Subcutaneous abdominal adipose tissue (tissue), 5 donors: Measurements from ENCODE around the gene CHST11.

Experiments
- H3K27ac ChIP-seq: one replicate; pipeline ENCODE4 v1.7.0; 2013; ENCODE audit warnings: low read depth, mild to moderate bottlenecking, inconsistent platforms, low read length, moderate library complexity
- H3K27me3 ChIP-seq, 5 donors: one replicate each; pipeline ENCODE4 v1.7.0; 2013; ENCODE audit warnings: low read length in 5 of 5, inconsistent platforms in 1 of 5; ENCODE audit not compliant: control insufficient read depth in 5 of 5, insufficient read depth in 4 of 5
- H3K36me3 ChIP-seq, 5 donors: one replicate each; pipeline ENCODE4 v1.7.0; 2013; ENCODE audit warnings: low read length in 5 of 5; ENCODE audit not compliant: control insufficient read depth in 5 of 5, insufficient read depth in 5 of 5
- H3K4me1 ChIP-seq, 5 donors: one replicate each; pipeline ENCODE4 v1.7.0; 2013; ENCODE audit warnings: low read length in 5 of 5, mild to moderate bottlenecking in 3 of 5, moderate library complexity in 1 of 5; ENCODE audit not compliant: control insufficient read depth in 5 of 5, insufficient read depth in 5 of 5
- H3K4me3 ChIP-seq, 5 donors: one replicate each; pipeline ENCODE4 v1.7.0; 2013; ENCODE audit warnings: low read length in 5 of 5, low read depth in 1 of 5
- H3K9ac ChIP-seq, 5 donors: one replicate each; pipeline ENCODE4 v1.7.0; 2013; ENCODE audit warnings: low read length in 5 of 5, mild to moderate bottlenecking in 4 of 5, moderate library complexity in 3 of 5
- H3K9me3 ChIP-seq, 5 donors: one replicate each; pipeline ENCODE4 v1.7.0; 2013; ENCODE audit warnings: low read length in 5 of 5; ENCODE audit not compliant: control insufficient read depth in 5 of 5
- donor health status: healthy.
- donor health status: healthy.
- donor health status: healthy.
- donor health status: healthy.
- donor health status: healthy.

Gene CHST11

DNA sequence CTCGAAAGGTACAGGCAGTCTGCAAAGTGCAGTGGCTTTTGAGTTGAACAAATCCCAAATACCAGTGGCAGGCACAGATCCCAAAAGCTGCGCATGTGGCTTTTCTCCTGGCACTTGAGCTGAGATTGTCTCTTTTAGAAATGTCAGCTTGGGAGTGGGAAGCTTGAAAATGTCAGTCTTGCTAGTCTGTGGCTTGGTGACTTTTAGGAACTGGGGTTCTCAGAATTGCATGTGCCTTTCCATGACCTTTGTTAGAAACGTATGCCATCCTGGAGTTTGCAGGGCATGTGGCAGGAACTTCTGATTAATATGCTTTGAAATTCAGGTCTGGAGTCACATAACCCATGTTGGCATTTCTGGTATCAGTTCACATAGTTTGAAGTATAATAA, 182.1 kb downstream of the CHST11 start:
- Histone ChIP-seq H3K9me3 (no peaks in the 10 kb centered on the region), H3K4me3 (no peak overlapping the region), H3K4me1 (peaks cover 0 to 16% (median 0%) of the 10 kb centered on the region in 5 donors), H3K9ac (no peak overlapping the region), H3K36me3 (no peaks in the 10 kb centered on the region), H3K27me3 (peaks cover 0 to under 1% (median 0%) of the 10 kb centered on the region in 5 donors), H3K27ac (no peak overlapping the region)

DNA sequence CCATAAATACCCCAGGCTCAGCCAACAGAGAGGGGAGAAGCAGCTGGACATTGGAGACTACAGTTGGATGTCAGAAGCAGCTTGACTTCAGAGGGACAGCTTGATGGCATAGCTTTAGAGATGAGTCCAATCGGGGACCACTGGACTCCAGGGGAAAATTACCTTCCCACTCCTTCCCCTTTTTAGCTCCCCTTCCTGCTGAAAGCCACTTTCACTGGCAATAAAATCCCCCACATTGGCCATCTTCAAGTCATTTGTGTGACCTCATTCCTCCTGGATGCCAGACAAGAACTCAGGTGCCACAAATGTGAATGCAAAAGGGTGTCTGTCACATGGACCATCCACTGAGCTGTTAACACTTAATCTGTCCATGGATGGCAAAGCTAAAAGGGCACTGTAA, 184.2 kb downstream of the CHST11 start:
- Histone ChIP-seq H3K4me1 (peaks cover 0 to 26% (median 6%) of the 10 kb centered on the region in 5 donors), H3K9ac (no peak overlapping the region), H3K27me3 (peaks cover 0 to 4% (median 0%) of the 10 kb centered on the region in 5 donors), H3K36me3 (no peaks in the 10 kb centered on the region), H3K27ac (no peak overlapping the region), H3K4me3 (no peak overlapping the region), H3K9me3 (no peaks in the 10 kb centered on the region)

DNA sequence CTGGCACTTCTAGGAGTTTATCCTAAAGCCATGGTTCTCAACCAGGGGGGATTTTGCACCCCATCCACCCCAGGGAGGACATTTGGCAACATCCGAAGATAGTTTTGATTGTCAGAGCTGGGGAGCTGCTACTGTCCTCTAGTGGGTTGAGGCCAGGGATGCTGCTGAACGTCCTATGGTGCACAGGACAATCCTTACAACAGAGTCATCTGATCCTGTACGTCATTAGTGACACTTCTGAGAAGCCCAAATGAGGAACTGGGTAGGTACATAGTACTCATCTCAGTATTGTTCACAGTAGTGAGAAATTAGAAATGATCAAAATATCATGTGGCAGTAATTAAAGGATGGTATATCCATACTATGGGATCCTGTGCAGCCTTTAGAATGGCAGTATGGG, 185.1 kb downstream of the CHST11 start:
- Histone ChIP-seq H3K4me1 (peaks cover 0 to 26% (median 6%) of the 10 kb centered on the region in 5 donors), H3K9me3 (no peaks in the 10 kb centered on the region), H3K27me3 (peaks cover 0 to 4% (median 0%) of the 10 kb centered on the region in 5 donors), H3K36me3 (no peaks in the 10 kb centered on the region), H3K27ac (no peak overlapping the region), H3K4me3 (no peak overlapping the region), H3K9ac (no peak overlapping the region)

- Histone ChIP-seq H3K9me3 (no peaks in the 10 kb centered on the region), H3K4me3 (no peak overlapping the region), H3K27ac (no peak overlapping the region), H3K4me1 (peaks cover 0 to 20% (median 0%) of the 10 kb centered on the region in 5 donors), H3K9ac (no peak overlapping the region), H3K36me3 (no peaks in the 10 kb centered on the region), H3K27me3 (peaks cover 0 to 4% (median 0%) of the 10 kb centered on the region in 5 donors)
Measured at GRCh38 chr12:104643093-104643818, 186.5 kb downstream of the CHST11 start.

DNA sequence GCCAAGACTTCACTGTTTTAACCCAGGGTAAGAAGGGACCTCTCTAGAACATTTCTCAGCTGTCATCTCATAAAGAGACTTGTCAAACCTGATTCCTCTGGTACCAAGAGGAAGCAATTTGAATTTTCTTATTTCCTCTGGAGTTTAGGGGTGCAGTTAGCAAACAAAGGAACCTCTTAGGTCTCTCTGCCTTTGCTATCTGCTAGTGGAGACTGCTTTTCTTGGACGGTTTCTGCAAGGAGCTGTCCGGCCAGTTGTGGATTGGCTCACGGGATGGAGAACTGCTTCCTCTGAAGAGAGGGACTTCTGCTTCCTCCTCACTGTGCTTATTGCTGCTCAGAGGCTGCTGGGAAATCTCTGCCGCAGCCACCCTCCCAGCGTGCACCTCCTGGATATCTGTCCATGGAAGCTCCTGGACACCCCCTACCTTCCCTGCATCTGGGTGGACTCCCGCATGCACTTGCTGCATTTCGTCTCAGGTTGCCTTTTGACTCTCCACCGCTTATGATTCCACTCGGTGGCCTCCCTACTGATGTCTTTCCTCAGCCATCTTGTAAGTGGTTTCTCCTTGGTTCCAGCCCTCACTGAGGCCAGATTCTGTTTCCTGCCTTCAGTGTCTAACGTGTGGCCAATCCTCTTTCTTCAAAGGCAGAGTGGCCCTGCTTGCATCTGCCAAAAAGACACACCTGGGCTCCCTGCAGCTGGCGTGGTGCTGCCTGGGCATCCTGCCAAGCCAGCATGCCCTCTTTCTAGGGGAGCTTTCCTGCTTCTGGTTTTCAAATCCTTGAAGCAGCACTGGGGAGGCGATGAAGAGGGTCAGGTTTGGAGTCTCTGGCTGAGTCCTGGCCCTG, 187.3 kb downstream of the CHST11 start:
- Histone ChIP-seq H3K27ac (no peak overlapping the region), H3K4me3 (peak overlapping the region in 1 of 5 donors; percentile 43)

GRCh38 chr12:104648756-104649155, 192.0 kb downstream of the CHST11 start:
- H3K36me3 ChIP-seq: no peaks in the 10 kb centered on the region
- peaks cover 0 to 4% (median 0%) of the 10 kb centered on the region in 5 donors for H3K27me3 ChIP-seq
- peaks cover 0 to 47% (median 0%) of the 10 kb centered on the region in 5 donors for H3K4me1 ChIP-seq
- H3K9me3 ChIP-seq: no peaks in the 10 kb centered on the region
- no peak overlapping the region for H3K9ac ChIP-seq
- H3K4me3 ChIP-seq: no peak overlapping the region
- no peak overlapping the region for H3K27ac ChIP-seq

More for the DNA sequence above, 187.3 kb downstream of the CHST11 start:
- Histone ChIP-seq H3K9me3 (no peaks in the 10 kb centered on the region), H3K4me1 (peaks cover 0 to 25% (median 0%) of the 10 kb centered on the region in 5 donors), H3K36me3 (no peaks in the 10 kb centered on the region), H3K9ac (no peak overlapping the region), H3K27me3 (peaks cover 0 to 4% (median 0%) of the 10 kb centered on the region in 5 donors)

- Histone ChIP-seq H3K4me3 (no peak overlapping the region), H3K9ac (no peak overlapping the region), H3K36me3 (no peaks in the 10 kb centered on the region), H3K4me1 (peaks cover 0 to 42% (median 0%) of the 10 kb centered on the region in 5 donors), H3K27ac (no peak overlapping the region), H3K9me3 (no peaks in the 10 kb centered on the region), H3K27me3 (no peaks in the 10 kb centered on the region)
Measured at GRCh38 chr12:104649217-104649824, 192.6 kb downstream of the CHST11 start.

- Histone ChIP-seq H3K9me3 (no peaks in the 10 kb centered on the region), H3K27ac (no peak overlapping the region), H3K27me3 (no peaks in the 10 kb centered on the region), H3K9ac (no peak overlapping the region), H3K36me3 (no peaks in the 10 kb centered on the region), H3K4me3 (no peak overlapping the region), H3K4me1 (peaks cover 0 to 38% (median 0%) of the 10 kb centered on the region in 5 donors)
Measured at GRCh38 chr12:104649921-104650320, 193.2 kb downstream of the CHST11 start.

DNA sequence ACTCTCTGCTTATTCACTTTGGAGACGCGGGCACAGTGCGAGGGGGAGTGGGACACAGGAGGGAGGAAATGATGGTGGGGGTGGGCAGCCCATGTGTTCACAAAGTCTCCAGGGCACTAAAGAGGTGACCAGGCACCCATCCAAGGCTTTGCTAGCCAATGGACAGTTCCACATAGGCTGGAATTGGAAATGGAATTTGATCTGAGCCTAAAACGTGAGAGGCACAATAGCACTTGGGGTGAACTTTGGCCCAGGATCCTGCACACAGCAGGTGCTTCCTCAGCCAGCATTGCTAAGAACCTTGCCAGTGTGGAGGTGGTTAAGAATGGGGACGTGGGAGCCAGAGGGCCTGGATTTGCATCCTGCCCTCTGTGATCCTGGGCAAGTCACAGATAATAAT, 193.8 kb downstream of the CHST11 start:
- Histone ChIP-seq H3K27me3 (no peaks in the 10 kb centered on the region), H3K9me3 (no peaks in the 10 kb centered on the region), H3K4me3 (no peak overlapping the region), H3K4me1 (peaks cover 0 to 38% (median 0%) of the 10 kb centered on the region in 5 donors), H3K9ac (no peak overlapping the region), H3K27ac (no peak overlapping the region), H3K36me3 (no peaks in the 10 kb centered on the region)
